Omental fat pad (tissue), 4 donors: ENCODE data around the gene NTM. TPM values are rescaled to one million over a fixed set of nuclear protein-coding genes. Genes with fewer than 3 reads are reported as not detected.

Experiments
- ATAC-seq: fragments of 150-250 bp; one replicate; pipeline ENCODE4 v1.9.1; 2016; ENCODE audit warnings: mild to moderate bottlenecking, moderate library complexity; ENCODE audit not compliant: low FRiP score
- DNase-seq: peaks from one replicate; pipeline ENCODE4 v3.0.0-alpha.2; 2019; ENCODE audit warnings: low spot score
- CTCF ChIP-seq, 3 donors: fragments of 450-650 bp; IDR thresholded peaks; one replicate each; pipeline ENCODE4 v1.5.1; 2016 to 2017; ENCODE audit warnings: antibody characterized with exemption in 3 of 3, mild to moderate bottlenecking in 3 of 3, moderate library complexity in 2 of 3
- total RNA-seq, 4 donors: library from RNA; depleted of rRNA; stranded (reverse); fragments of >200 nt; gene quantifications; one replicate each; pipeline ENCODE4 v1.1.0, GENCODE V29; 2016

NTM gene
- total RNA-seq, 4 donors from 2014 or later = 0.56 to 5.5 (median 2.4) TPM

GRCh38 chr11:131658414-131658813 is 288.0 kb downstream of the NTM start:
- ATAC-seq = no peak
- DNase-seq = no peak
- no peak for TF ChIP-seq CTCF (IDR thresholded peaks at IDR 0.05)

- ATAC-seq (no peak), DNase-seq (no peak)
Observed at GRCh38 chr11:131658952-131659351, 288.5 kb downstream of the NTM start.

GRCh38 chr11:131659931-131660330 is 289.5 kb downstream of the NTM start:
- ATAC-seq = no peak
- no peak for TF ChIP-seq CTCF (IDR thresholded peaks at IDR 0.05)
- no peak for DNase-seq

More at GRCh38 chr11:131658952-131659351, 288.5 kb downstream of the NTM start:
- no peak for TF ChIP-seq CTCF (IDR thresholded peaks at IDR 0.05)

GRCh38 chr11:131661132-131661531 is 290.7 kb downstream of the NTM start:
- no peak for TF ChIP-seq CTCF (IDR thresholded peaks at IDR 0.05)
- no peak for ATAC-seq
- DNase-seq = no peak

GRCh38 chr11:131662317-131662972 is 292.0 kb downstream of the NTM start:
- no peak for TF ChIP-seq CTCF (IDR thresholded peaks at IDR 0.05)
- no peak for ATAC-seq
- DNase-seq = no peak

- no peak for ATAC-seq
- no peak for TF ChIP-seq CTCF (IDR thresholded peaks at IDR 0.05)
- DNase-seq = no peak
Observed at GRCh38 chr11:131662993-131663392, 292.6 kb downstream of the NTM start.
